Stimulated activated naive CD4-positive, alpha-beta T cell treated with Interleukin-2 at 50 U/mL for 16 hours (primary cell): ENCODE data around the gene ADGRB2.
A peak's percentile ranks its signal among the peaks of the same experiment; 100 is the strongest.
"Not testable (repeated sequence)": the region's sequence is repeated elsewhere in the genome, so short reads cannot be mapped to it uniquely, and the experiment has no call there.

Source experiments
- DNase-seq: peaks from one replicate; lab custom pipeline; 2025; lab: John Stamatoyannopoulos, UW

The ADGRB2 gene

DNA sequence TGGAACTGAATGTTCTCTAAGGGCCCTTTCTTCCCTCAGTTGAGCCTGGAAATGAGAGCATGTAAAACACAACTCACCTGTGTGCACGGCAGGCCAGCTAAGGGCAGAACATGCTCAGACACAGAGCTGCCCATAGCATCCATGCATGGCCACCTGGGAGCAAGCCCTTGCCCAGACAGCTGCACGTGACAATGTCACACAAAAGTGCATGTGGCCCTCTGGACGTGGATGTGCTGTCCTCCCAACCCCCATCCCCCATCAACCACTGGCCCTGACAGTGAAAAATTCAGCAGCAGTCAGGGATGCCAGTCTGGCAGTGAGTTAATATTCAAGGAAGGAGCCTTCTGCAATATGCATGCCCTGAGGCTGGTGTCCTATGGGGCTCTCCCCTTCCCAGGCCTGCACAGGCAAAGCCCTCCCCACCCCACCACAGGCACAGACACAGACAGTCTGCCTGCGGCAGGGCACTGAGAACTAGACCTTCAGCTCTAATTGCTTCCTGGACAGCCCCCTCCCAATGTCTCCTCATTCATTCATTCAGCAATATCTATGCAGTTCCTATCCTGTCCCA lies 45.7 kb downstream of the ADGRB2 start:
- no peak for DNase-seq

DNA sequence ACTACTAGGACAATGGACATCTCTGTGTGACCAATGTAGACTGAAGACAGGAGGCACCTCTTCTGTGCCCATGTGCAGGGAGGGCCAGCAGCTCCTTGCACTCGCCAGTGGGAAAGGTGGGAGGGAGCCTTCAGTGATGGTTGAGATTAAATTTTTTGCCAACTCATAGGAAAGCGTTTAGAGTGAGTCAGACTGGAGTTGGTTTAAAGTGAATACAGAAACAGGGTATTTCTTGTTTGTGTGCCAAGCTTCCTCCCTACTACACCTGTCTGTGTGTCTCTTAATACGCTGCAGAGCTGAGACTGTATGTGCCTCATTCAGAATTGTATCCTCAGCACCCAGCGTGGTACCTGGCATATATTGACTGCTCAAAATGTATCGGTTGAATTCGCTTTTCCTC lies 46.8 kb downstream of the ADGRB2 start:
- DNase-seq: no peak

DNA sequence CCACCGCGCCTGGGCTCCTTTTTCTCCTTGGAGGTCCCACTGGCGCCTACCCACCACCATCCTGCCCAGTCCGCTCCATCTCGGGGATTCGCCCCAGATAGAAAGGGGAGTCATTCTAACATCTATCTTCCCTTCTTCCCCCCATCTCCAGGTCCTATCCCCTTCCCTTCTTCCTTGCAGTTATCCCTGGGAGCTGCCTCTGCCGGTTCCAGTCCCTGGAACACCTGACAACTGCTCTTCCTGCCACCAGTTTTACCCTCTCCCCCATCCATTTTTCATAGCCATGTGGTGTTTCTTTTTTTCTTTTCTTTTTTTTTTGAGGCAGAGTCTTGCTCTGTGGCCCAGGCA lies 48.3 kb downstream of the ADGRB2 start:
- no peak for DNase-seq

DNA sequence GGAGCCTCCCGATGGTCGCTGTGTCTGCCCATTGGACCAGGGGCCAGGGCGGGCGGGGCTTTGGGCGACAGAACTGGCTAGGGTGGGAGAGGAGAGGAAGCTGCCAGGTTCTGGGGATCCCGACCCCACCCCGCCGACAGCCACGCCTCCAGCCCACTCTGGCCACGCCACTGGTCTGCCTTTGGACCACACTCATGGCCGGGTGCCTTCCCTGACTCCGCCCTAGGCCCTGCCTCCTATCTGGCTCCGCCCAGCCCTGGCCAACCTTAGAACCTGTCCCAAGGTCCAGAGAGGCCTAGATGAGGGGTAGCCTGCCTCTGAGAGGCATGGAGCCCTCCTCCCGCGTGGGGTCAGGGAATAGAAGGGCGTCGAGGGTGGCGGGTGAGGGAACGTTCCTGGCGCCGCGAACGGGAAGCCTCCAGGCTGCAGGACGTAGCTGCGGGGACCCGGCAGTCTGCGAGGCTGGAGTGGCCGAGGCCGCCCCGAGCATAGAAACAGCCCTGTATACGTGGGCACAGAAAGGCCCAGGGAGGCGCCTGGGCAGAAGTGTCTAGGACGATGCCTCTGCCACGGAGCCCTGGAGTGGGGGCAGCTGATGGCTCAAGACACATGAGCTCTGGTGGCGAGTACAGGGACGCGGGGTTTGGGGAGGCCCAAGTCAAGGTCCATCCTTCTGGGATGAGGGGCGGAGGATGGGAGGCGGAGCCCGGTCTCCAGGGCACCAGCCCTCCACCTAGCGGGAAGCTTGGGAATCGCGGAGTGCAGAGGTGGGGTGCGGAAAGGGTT lies 48.9 kb downstream of the ADGRB2 start:
- no peak for DNase-seq

DNA sequence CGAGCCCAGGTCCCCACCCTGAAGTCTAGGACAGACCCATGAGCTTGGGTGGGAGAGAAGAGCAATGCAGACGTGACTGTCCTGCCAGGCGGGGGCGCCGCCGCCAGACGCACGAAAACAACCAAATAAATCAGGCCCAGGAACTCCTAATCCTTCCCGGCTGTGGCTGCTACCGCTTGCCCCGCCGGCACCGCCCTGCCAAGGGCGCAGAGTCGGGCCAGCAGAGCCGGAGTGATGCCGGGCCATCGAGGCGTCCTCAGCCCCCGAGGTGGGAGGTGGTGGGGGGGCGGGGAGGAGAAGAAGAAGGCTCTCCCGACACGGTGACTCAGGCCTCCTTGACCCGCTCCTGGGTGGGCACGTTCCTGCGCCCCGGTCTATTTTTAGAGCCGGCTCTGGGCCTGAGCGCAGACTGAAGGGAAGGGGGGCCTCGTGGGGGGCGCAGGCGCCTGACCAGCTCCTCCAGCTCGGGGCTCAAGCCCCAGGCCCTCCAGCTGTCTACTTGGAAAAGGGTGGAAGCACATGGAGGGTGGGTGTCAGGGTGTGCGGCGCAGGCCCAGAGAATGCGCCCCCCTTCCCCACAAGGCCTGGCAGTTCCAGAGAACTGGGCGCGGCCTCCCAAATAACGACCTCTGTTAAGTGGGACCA lies 49.6 kb downstream of the ADGRB2 start:
- DNase-seq: no peak

DNA sequence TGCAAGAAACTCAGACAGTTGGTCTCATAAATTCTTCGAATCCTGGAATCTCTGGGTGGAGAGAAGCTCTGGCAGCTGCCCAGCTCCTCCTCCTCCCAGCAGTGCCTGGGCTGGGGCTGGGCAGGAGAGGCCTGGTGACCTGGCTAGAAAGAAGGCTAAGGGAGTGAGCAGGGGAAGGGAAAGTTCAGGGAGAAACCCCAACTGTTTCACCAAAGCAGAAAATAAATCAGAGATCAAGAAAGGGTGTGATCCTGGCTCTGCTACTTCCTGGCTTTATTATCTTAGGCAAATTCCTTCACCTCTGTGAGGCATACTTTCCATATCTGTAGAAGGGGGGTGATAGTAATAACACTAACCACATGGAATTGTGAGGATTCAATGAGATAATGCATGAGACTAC lies 51.5 kb downstream of the ADGRB2 start:
- no peak for DNase-seq

DNA sequence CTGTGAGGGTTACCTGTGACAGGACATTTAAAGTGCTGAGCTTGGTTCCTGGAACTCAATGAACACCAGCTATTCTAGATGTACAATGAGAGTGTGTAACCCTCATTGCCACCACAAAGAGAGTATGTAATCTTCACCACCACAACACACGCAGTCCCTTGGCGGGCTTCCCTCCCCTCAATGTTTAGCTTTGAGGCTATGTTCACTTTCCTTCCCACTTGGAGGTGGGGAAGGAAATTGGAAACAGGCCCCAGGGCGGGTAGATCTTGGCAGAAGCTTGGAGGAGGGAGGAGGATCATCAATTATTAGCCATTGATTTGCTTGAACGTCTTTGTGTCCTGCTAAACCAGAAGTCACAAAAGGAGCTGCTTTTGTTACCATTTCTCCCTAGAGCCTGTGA lies 52.1 kb downstream of the ADGRB2 start:
- no peak for DNase-seq

DNA sequence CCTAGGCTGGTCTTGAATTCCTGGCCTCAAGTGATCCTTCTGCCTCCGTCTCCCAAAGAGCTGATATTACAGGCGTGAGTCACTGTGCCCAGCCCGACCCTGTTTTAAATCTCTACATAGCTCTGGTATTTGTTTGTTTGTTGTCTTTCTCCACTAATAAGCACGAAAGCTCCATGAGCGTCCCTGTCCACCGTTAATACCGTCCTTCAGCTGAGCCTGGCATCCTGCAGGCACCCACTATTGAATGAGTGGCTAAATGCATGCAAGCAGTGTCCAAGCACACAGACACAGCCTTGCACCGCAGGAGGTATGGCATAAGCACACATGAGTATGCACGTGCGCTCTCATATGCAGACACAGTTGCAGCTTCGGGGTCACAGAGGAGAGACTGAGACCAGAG lies 55.8 kb downstream of the ADGRB2 start:
- no peak for DNase-seq

DNA sequence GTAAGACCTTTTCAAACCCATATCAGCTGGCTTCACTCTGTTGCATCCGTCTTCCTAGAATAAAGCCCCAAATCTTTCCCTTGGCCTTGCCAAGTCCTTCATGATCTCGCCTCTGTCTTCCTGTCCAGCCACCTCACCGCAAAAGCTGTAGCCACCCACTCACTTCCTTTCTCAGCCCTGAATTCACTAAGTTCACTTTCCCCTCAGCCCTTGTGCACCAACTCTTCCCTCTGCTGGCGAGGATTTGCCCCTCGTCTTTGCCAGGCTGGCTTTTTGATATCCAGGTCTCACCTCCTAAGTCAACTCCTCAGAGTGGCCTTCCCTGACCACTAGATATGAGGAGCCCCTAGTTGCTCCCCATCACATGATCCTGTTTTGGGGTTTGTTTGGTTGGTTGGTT lies 56.4 kb downstream of the ADGRB2 start:
- DNase-seq: no peak

DNA sequence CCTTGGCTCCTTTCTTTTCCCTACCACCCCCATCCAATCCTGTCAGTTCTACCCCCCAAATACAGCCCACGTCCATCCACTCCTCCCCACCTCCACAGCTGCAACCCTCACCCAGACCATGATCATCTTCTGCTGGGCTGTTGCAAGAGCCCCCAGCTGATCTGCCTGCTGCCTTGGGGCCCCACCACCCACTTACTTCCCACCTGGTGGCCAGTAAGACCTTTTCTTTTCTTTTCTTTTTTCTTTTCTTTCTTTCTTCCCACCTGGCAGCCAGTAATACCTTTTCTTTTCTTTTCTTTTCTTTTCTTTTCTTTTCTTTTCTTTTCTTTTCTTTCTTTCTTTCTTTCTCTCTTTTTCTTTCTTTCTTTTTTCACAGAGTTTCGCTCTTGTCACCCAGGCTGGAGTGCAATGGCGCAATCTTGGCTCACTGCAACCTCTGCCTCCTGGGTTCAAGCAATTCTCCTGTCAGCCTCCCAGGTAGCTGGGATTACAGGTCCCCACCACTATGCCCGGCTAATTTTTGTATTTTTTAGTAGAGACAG lies 57.0 kb downstream of the ADGRB2 start:
- not testable (repeated sequence) for DNase-seq

DNA sequence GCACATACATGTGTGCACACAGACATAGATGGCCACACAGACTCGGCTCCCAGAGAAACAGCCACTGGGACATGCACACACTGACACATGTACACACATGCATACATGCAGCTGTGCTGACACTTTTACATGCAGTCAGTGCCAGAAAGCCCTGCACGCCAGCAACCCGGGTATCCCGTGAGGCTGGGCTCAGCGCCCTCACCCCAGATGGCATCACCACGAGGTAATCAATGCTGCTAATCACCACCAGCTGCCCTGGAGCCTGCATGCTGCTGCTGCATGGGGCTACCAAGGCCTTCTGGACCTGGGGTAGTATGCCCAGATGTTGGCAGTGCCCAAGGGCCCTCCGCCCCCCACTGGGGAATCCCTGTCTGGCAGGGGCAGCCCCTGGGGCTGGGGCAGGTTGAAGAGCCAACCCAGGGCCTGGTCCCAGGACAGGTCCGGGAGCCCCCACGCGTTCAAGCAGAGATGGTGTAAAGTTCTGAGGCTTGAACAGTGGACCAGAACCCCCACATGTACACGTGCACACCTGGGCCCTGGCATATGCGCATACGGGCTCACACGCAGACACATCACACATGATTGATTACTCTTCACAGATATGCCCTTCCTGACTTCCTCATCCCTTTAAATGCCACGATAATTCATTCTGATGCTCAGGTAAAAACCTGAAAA lies 57.6 kb downstream of the ADGRB2 start:
- DNase-seq: no peak

DNA sequence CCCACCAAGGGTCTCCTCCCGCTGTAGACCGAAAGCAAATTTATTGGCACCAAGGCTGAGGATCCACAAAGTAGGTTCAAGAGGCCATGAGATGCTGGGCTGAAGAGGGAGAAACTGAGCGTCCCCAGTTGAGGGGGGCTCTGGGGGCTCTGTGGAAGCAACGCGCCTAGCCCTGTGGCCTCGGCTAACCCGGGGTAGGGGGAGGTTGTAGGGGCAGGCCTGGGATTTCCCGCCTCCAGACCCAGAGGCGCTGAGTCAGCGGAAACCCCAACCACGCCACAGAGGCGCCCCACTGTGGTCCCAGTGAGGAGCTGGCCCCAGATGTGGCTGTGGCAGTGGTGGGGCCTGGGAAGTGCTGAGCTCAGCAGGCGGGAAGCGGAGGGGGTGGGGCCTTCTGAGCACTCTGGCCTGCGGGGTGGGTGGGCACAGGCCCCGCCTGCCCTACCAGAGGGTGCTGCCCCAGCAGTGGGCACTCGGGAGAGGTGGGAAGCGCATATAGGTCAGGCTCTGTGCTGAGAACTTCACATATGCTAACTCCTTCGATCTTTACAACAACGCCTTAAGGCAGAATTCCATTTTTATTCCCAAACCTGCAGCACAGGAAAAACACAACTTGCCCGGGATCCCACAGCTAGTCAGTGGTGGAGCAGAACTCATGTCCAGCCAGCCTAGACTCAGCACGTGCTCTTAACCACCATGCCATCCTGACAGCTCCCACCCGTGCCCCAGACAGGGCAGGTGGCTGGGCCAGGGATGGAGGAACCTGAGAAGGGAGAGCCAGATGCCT lies 58.9 kb downstream of the ADGRB2 start:
- peak; percentile 49 for DNase-seq

DNA sequence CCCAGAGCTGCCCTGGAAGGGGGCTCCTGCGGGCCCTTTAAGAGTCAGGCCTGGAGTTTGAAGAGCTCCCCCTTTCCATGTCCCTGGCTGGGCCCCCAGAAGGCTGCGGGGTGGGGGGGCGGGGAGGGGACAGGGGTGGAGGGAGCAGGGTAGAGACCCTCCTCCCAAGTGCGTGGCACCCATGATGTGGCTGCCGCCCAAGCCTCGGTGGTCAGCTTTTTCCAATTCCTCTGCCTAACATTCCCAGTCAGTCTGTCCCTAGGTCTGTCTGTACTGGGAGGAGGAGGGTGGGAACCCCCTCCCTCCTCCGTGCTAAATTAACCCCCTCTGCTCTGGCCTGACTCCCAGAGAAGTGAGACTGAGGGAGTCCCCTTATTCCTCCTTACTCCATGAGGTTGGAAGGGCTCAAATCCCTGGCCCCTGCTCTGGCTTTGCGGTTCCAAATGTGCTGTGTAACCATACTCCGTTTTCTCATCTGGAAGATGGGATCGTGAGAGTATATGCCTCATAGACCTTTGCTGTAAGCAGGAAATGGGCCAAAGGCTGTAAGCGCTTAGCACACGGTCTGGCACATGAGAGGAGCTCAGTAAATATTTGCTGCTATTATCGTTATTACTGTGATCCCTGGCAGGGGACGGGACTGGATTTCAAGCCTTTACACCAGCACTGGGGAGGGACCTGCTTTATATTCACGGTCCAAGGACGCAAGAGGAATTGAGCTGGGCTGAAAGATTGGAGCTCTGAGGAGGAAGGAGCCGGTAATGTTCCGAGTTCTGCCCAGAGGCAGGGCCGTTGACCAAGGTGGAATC lies 59.7 kb downstream of the ADGRB2 start:
- DNase-seq: no peak

DNA sequence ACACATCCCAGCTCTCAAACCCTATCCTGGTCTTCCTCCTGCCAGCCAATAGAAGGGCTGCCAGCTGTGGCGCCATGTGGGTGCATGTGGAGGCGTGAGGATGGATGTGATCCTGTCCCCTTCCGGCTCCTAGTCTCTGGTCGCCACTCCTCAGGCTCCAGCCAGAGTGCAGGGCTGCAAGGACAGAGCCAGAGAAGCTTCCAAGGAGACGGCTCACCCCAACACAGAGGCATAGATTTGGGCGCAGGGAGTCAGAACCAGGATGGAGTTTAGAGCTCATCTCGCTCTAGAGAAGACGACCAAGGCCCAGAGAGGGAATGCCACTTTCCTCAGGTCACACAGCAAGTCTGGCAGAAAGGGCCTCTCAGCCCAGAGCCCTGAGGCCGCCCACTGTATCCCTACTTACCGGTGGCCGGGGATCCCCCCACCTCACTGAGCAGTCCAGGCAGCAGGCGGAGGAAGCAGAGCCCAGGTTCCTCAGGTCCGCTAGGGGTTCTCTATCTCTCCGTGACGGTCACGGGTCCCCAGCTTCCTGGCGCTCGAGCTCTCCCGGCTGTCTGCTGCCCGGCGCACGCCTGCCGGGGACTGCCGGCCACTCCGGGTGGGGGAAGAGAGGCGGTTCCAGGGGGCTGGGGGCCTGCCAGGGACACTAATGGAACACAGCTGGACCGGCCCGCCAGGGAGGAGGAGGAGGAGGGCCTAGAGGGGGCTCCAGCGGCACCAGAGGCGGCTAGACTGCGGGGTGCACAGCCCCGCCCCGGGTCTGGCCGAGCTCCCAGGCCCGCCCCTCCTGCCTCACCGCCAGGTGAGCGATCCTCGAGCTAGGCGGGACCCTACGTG lies 60.5 kb downstream of the ADGRB2 start, which contains the start of gene COL16A1:
Gene COL16A1 (minus strand): TSS at position 587 of the 840 bp plus-strand sequence. CDS start 1,824 bp downstream, outside the sequence.
- no peak for DNase-seq

DNA sequence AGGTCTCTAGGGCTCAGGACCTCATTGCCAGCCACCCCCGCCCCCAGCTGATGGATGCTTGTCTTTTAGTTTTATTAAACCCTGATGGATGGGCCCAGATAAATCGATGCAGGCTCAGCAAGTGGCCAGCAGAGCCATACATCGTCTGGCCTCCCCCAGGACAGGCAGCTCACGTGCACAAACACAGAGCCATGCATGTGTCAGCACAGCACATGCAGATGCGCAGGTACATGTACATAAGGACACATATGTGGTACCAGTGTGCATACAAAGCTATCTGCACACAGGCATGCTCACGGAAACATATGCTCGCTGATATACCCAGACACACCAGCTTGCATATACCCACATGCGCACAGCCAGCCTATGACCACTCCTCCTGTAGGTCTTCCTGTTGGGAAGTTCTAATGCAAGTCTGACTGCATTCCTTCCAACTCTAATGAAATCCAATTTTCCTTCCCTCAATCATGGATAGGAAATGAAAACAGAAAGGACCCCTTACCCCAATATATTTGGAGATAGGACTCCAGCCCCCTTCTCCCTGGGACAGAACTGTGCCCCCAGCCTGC lies 61.2 kb downstream of the ADGRB2 start:
- DNase-seq: no peak

DNA sequence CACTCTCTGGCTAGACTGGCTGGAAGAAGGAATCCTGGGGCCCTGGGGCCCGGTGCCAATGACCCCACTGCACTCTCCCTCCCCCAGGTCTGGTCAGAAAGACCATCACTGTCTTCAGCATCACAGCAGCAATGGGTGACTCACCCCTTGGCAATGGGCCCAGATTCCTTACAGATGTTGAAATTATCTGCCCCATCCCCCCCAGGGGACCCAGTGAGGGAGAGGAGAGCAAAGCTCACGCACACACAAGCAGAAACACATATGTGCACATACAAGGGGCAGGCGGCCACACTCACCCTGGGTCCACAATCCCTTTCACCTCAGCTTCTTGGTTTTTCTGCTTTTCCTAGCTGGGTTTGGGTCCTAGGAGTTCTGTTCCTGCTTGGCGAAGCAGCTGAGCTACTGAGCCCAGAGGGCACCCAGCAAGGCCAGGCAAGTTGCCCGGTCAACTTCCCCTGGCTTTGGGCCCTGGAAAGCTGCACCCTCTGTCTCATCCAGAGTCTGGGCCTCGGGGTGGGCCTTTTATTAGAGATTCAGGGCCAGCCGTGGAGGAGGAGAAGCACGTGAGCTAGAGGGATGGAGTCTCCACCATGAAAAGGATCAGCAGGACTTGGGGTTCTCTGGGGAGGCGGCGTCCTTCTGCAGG lies 62.9 kb downstream of the ADGRB2 start:
- DNase-seq: peak; percentile 5

DNA sequence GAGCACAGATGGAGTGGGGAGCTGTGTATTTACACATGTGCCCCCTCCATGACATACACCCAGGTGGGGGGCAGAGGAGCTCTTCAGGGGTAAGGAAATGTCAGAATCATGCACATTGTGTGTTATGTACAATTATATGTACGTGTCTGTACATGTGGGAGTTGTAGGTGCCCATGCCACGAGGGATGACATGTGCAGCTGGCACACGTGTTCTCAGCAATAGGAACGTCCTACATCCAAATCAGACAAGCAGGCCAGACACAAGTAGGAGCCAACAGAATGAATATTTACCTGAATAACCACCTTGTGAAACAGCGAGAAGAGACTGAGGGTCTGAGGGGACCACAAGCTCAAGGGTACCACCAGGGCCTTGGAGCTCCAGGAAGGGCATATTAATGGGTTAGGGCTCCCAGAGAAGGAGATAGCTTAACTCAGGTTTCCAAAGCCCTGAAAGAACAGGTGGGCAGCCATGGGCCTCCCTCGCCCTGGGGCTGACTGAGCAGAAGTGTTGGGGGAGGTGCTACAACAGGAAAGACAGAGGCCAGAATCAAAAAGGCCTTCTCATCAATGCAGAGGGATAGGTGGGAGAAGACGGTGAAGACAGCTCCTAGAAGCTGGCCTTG lies 63.6 kb downstream of the ADGRB2 start:
- DNase-seq: no peak

DNA sequence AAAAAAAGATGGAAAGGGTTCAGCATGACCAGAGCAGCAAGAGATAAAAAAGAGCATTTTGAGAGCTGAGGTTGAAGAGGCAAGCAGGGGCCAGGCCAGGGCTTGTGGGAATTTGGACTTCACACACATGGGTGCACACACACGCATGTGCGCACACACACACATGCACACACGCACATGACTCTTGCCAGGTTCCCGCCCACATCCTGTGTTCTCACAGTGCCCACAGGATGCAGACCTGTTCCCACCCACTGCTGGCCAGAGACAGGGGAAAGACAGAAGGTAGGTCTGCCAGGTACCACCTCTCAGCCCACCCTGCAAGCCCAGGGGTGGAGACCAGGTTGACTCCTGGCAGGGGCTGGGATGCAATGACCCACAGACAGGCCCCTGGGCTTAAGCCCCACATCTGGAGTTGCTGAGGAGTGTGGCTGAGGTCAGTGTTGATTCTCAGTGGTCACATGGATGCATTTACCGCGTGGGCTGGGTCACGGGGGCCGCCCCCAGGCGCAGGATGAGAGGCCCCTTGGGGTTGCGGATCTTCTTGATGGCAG lies 64.7 kb downstream of the ADGRB2 start:
- no peak for DNase-seq
